Activated CD4-positive, alpha-beta T cell treated with anti-CD3 and anti-CD28 coated beads for 36 hours (primary cell): ENCODE measurements around the gene CX3CL1. TPM values are rescaled to one million over a fixed set of nuclear protein-coding genes. Genes with fewer than 3 reads are reported as not detected.

Experiments
- ATAC-seq: fragments of 200-7000 bp; cut with Tn5 transposase; one replicate; pipeline ENCODE4 v1.10.0; 2021; ENCODE audit warnings: mild to moderate bottlenecking, moderate library complexity
- CTCF ChIA-PET: fragments of 350-600 bp; sonication (Branson Sonifier 250); formaldehyde crosslinking; loops from one replicate; lab custom pipeline; 2021; ENCODE audit warnings: antibody characterized with exemption; lab: Charles Lee
- POLR2A ChIA-PET: fragments of 350-600 bp; sonication (Branson Sonifier 250); formaldehyde crosslinking; loops from one replicate; lab custom pipeline; 2021; ENCODE audit warnings: antibody characterized with exemption, inconsistent platforms; lab: Charles Lee
- DNase-seq: peaks from one replicate; pipeline ENCODE4 v3.0.0-alpha.2; 2020
- H3K27ac Mint-ChIP-seq: one replicate; pipeline ENCODE4 v1.8.0; 2021; ENCODE audit warnings: mixed read lengths
- H3K27me3 Mint-ChIP-seq: one replicate; pipeline ENCODE4 v1.8.0; 2021; ENCODE audit warnings: mixed read lengths
- H3K36me3 Mint-ChIP-seq: one replicate; pipeline ENCODE4 v1.8.0; 2021; ENCODE audit warnings: low read depth, mixed read lengths
- H3K4me1 Mint-ChIP-seq: one replicate; pipeline ENCODE4 v1.8.0; 2021; ENCODE audit warnings: mixed read lengths
- H3K4me3 Mint-ChIP-seq: one replicate; pipeline ENCODE4 v1.8.0; 2021; ENCODE audit warnings: mild to moderate bottlenecking, moderate library complexity, mixed read lengths
- H3K9me3 Mint-ChIP-seq: one replicate; pipeline ENCODE4 v1.8.0; 2021; ENCODE audit warnings: low read depth, mixed read lengths
- intact Hi-C, 2 experiments: fragments of 100-400 bp; cut with DNase I in 1 of 2; cut with micrococcal nuclease in 1 of 2; formaldehyde crosslinking; loops; one replicate each; pipeline versions ENCODE4 v1.14.2 to v1.15.1; 2022 to 2024; cut with DNase I, micrococcal nuclease
- total RNA-seq, 2 experiments: library from RNA; stranded (reverse); gene quantifications; one replicate each; pipeline ENCODE4 v1.2.3, GENCODE V29; 2021

CX3CL1 gene
- total RNA-seq, 2 experiments from 2014 or later, result not detected

DNA sequence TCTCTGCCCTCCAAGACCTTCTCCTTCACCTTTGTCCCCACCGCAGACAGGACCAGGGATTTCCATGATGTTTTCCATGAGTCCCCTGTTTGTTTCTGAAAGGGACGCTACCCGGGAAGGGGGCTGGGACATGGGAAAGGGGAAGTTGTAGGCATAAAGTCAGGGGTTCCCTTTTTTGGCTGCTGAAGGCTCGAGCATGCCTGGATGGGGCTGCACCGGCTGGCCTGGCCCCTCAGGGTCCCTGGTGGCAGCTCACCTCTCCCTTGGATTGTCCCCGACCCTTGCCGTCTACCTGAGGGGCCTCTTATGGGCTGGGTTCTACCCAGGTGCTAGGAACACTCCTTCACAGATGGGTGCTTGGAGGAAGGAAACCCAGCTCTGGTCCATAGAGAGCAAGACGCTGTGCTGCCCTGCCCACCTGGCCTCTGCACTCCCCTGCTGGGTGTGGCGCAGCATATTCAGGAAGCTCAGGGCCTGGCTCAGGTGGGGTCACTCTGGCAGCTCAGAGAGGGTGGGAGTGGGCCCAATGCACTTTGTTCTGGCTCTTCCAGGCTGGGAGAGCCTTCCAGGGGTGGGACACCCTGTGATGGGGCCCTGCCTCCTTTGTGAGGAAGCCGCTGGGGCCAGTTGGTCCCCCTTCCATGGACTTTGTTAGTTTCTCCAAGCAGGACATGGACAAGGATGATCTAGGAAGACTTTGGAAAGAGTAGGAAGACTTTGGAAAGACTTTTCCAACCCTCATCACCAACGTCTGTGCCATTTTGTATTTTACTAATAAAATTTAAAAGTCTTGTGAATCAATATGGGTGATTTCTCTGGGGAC lies 12.2 kb downstream of the CX3CL1 start:
- peaks cover 5% of the 10 kb centered on the region for H3K4me1 Mint-ChIP-seq
- ChIA-PET POLR2A (no interaction called here), CTCF (no interaction called here)
- H3K9me3 Mint-ChIP-seq, result no peaks in the 10 kb centered on the region
- no peaks in the 10 kb centered on the region for H3K36me3 Mint-ChIP-seq
- H3K27ac Mint-ChIP-seq, result no peak overlapping the region
- intact Hi-C loops, result no loop called here
- H3K27me3 Mint-ChIP-seq, result no peaks in the 10 kb centered on the region
- no peak overlapping the region for H3K4me3 Mint-ChIP-seq
- DNase-seq (no peak), ATAC-seq (no peak)

DNA sequence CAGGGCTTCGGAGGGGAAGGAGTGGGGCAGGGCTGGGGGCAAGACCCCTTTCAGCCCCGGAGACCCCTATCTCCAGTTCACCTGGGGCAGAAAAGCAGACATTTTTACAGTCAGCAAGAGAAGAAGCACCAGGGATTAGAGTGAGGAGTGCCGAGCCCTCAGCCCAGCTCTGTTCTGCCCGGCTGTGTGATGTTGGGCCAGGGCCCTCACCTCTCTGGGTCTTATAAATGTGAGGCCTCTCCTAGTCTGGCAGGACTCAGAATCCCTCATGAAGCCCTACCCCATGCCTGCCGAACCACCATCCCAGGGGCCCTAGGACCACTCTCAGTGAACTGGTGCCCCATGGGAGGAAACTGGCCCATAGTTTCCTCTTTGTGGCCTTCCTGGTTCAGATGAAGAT lies 12.8 kb downstream of the CX3CL1 start:
- Mint-ChIP-seq H3K27me3 (no peaks in the 10 kb centered on the region), H3K4me3 (no peak overlapping the region), H3K9me3 (no peaks in the 10 kb centered on the region), H3K36me3 (no peaks in the 10 kb centered on the region), H3K4me1 (peaks cover 5% of the 10 kb centered on the region), H3K27ac (no peak overlapping the region)
- DNase-seq (no peak), ATAC-seq (no peak)
- intact Hi-C loops, result no loop called here
- ChIA-PET CTCF (interaction anchor here (1.0 kb wide), 1 partner anchor 9 kb away, joined by 3 read pairs; no protein-coding TSS in a partner anchor), POLR2A (no interaction called here)

DNA sequence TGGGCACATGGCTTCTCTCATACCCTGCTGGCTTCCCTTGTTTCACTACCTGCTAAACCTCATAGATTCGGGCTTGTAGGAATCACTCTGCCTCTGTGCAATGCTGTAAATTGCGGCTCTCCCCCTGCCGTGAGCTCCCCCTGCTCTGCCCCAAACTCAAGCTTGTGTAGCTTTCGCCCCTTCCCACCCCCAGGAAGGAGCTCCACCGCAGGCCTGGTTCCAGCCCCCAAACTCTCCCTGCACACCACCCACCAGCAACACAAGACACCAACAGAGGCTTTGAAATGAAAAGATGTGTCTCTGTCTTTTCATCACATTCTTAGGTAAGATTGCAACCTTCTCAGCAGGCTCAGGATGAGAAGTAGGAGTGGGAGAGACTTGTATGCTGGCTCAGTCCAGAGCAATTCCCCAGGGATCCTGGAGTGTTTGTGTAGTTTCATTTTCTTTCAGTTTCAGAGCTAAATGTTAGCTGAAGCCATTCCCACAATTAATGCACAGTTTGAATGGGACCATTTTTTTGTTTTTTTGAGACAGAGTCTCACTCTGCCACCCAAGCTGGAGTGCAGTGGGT lies 14.2 kb downstream of the CX3CL1 start:
- Mint-ChIP-seq H3K9me3 (no peaks in the 10 kb centered on the region), H3K36me3 (no peaks in the 10 kb centered on the region), H3K27ac (no peak overlapping the region), H3K27me3 (peaks cover 3% of the 10 kb centered on the region), H3K4me1 (peaks cover 5% of the 10 kb centered on the region), H3K4me3 (no peak overlapping the region)
- ChIA-PET CTCF (interaction anchor here (0.6 to 1.2 kb wide), 2 partner anchors 30 to 149 kb away, joined by 3 read pairs; no protein-coding TSS in a partner anchor), POLR2A (no interaction called here)
- intact Hi-C loops, result no loop called here
- ATAC-seq, result no peak
- DNase-seq, result no peak

DNA sequence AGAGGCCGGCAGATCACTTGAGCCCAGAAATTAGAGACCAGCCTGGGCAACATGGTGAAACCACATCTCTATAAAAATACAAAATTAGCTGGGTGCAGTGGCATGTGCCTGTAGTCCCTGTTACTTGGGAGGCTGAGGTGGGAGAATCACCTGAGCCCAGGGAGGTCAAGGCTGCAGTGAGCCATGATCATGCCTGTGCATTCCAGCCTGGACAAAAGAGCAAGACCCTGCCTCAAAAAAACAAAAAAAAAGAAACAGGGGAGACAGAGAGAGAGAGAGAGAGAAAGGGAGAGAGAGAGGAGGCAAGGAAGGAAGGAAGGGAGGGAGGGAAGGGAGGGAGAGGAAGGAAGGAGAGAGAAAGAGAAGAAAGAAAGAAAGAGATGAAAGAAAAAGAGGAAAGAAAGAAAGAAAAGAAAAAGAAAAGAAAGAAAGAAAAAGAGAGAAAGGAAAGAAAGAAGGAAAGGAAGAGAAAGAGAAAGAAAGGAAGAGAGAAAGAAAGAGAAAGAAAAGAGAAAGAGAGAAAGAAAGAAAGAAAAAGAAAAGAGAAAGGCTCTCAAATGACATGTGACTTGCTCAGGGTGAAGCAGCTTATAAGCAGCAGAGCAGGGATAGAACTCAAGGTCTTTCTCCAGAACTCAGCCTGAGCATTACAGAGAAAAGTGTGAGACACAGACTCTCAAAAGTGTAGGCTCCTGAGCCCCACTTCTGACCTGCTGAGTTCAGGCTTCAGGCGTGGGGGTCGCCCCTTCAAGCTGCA lies 15.5 kb downstream of the CX3CL1 start:
- intact Hi-C loops, result no loop called here
- H3K27ac Mint-ChIP-seq, result no peak overlapping the region
- no peak for DNase-seq
- H3K4me3 Mint-ChIP-seq, result no peak overlapping the region
- ATAC-seq, result peak; percentile 42
- CTCF ChIA-PET, result interaction anchor here (1.0 kb wide), 1 partner anchor 10 kb away, joined by 3 read pairs; no protein-coding TSS in a partner anchor
- POLR2A ChIA-PET, result interaction anchor here (0.7 kb wide), 1 partner anchor 910 kb away, joined by 3 read pairs; no protein-coding TSS in a partner anchor
- no peaks in the 10 kb centered on the region for H3K9me3 Mint-ChIP-seq
- peaks cover 3% of the 10 kb centered on the region for H3K27me3 Mint-ChIP-seq
- H3K4me1 Mint-ChIP-seq, result peaks cover 5% of the 10 kb centered on the region
- no peaks in the 10 kb centered on the region for H3K36me3 Mint-ChIP-seq

DNA sequence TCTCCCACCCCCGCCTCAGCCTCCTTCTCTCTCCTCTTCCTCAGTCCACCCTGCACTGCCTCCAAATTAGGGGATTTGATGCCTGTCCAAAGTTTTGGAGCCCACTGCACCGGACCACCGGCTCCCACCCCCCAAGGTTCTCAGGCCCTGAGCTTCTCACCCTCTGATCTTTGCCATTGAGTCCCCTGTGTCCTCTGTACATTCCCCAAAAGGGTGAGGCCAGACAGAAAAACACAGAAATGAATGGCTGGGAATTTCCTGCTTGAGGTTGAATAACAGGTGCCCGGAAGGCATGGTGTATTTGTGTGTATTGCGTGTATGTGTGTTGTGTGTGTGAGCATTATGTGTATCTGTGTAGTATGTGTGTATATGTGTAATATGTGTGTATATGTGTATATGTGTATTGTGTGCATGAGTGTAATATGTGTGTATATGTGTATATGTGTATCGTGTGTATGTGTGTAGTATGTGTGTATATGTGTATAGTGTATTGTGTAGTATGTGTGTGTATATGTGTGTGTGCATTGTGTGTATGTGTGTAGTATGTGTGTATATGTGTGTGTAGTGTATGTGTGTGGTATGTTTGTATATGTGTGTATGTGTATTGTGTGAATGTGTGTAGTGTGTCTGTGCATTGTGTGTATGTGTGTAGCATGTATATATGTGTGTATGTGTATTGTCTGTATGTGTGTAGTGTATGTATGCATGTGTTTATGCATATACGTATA lies 16.2 kb downstream of the CX3CL1 start:
- Mint-ChIP-seq H3K4me1 (peaks cover 5% of the 10 kb centered on the region), H3K27me3 (peaks cover 3% of the 10 kb centered on the region), H3K27ac (no peak overlapping the region), H3K9me3 (no peaks in the 10 kb centered on the region), H3K36me3 (no peaks in the 10 kb centered on the region), H3K4me3 (no peak overlapping the region)
- intact Hi-C loops, result no loop called here
- DNase-seq, result no peak
- ChIA-PET CTCF (interaction anchor here (1.0 kb wide), 1 partner anchor 11 kb away, joined by 3 read pairs; no protein-coding TSS in a partner anchor), POLR2A (interaction anchor here (0.7 kb wide), 1 partner anchor 909 kb away, joined by 3 read pairs; no protein-coding TSS in a partner anchor)
- peak; percentile 51 for ATAC-seq

DNA sequence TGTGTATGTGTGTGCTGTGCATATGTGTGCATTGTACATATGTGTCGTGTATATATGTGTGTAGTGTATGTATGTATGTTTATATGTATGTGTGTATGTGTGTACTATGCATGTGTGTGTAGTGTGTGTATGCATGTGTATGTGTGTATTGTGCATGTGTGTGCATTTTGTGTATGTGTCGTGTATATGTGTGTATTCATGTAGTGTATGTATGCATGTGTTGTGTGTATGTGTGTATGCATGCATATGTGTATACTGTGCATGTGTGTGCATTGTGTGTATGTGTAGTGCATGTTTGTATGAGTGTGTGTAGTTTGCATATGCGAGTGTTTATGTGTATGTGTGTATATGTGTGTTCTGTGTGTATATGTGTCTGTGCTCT lies 16.8 kb downstream of the CX3CL1 start:
- H3K9me3 Mint-ChIP-seq, result no peaks in the 10 kb centered on the region
- H3K4me3 Mint-ChIP-seq, result no peak overlapping the region
- H3K27me3 Mint-ChIP-seq, result peaks cover 3% of the 10 kb centered on the region
- H3K4me1 Mint-ChIP-seq, result peaks cover 5% of the 10 kb centered on the region
- no peak for ATAC-seq
- no peak overlapping the region for H3K27ac Mint-ChIP-seq
- no peaks in the 10 kb centered on the region for H3K36me3 Mint-ChIP-seq
- ChIA-PET CTCF (no interaction called here), POLR2A (no interaction called here)
- intact Hi-C loops, result no loop called here
- no peak for DNase-seq

DNA sequence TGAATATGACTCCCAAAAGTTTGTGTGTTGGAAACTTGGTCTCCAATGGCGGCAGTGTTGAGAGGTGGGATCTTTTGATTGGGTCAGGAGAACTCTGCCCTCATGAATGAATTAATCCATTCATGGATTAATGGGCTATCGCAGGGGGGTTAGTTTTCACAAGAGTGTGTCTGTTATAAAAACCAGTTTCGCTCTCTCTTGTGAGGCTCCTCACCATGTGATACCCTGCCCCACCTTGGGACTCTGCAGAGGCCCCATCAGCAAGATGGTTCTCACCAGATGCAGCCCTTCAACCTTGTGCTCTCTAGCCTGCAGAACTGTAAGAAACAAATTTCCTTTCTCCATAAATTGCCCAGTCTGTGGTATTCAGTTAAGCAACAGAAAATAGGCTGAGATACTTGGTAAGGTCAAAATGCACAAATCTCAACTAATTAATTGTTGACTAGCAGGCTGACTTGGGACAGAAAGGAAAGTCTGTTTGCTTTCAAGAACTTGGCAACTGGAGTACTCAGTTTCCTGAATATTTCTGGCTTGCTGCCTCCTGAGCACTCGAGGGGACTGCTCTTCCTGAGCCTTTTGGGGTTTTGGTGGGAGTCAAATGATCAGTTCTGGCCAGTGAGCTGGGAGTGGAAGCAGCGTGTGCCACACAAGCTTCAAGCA lies 18.5 kb downstream of the CX3CL1 start:
- Mint-ChIP-seq H3K36me3 (no peaks in the 10 kb centered on the region), H3K4me3 (no peak overlapping the region), H3K27ac (no peak overlapping the region), H3K9me3 (no peaks in the 10 kb centered on the region), H3K4me1 (peaks cover 5% of the 10 kb centered on the region), H3K27me3 (peaks cover 3% of the 10 kb centered on the region)
- no peak for ATAC-seq
- intact Hi-C loops, result no loop called here
- POLR2A ChIA-PET, result no interaction called here
- CTCF ChIA-PET, result no interaction called here
- no peak for DNase-seq

DNA sequence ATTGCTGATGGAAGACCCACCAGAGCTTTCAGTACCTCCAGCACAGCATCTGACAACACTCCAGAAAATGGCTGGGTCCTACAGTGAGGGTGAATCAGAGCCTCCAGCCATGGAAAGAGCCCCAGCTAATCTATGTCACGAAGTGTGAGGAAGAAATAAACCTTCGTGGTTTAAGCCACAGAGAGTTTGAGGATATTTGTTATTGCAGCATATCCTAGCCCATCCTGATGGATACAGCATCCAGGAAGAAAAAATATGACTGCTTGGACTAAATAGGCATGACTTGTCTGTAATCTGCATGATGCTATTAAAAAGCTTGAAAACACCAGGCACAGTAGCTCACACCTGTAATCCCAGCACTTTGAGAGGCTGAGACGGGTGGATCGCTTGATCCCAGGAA lies 19.0 kb downstream of the CX3CL1 start:
- no peaks in the 10 kb centered on the region for H3K36me3 Mint-ChIP-seq
- no peak overlapping the region for H3K27ac Mint-ChIP-seq
- ChIA-PET POLR2A (no interaction called here), CTCF (interaction anchor here (0.7 kb wide), 1 partner anchor 14 kb away, joined by 3 read pairs; no protein-coding TSS in a partner anchor)
- intact Hi-C loops, result no loop called here
- peaks cover 5% of the 10 kb centered on the region for H3K4me1 Mint-ChIP-seq
- no peak for ATAC-seq
- no peak overlapping the region for H3K4me3 Mint-ChIP-seq
- H3K27me3 Mint-ChIP-seq, result peaks cover 3% of the 10 kb centered on the region
- no peak for DNase-seq
- H3K9me3 Mint-ChIP-seq, result no peaks in the 10 kb centered on the region

DNA sequence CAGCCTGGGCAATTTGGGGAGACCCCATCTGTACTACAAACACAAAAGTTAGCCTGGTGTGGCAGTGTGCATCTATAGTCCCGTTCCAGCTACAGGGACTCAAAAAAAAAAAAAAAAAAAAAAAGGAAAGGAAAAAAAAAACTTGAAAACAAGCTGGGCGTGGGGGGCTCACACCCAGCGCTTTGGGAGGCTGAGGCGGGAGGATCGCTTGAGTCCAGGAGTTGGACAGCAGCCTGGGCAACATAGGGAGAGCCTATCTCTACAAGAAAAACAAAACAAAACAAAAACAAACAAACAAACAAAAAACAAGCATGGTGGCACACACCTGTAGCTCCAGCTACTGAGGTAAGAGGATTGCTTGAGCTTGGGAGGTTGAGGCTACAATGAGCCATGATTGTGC lies 19.4 kb downstream of the CX3CL1 start:
- intact Hi-C loops, result no loop called here
- H3K27me3 Mint-ChIP-seq, result peaks cover 3% of the 10 kb centered on the region
- H3K36me3 Mint-ChIP-seq, result no peaks in the 10 kb centered on the region
- no peak for DNase-seq
- peaks cover 5% of the 10 kb centered on the region for H3K4me1 Mint-ChIP-seq
- H3K27ac Mint-ChIP-seq, result no peak overlapping the region
- ChIA-PET POLR2A (no interaction called here), CTCF (interaction anchor here (0.7 kb wide), 1 partner anchor 14 kb away, joined by 3 read pairs; no protein-coding TSS in a partner anchor)
- H3K9me3 Mint-ChIP-seq, result no peaks in the 10 kb centered on the region
- H3K4me3 Mint-ChIP-seq, result no peak overlapping the region
- ATAC-seq, result no peak

DNA sequence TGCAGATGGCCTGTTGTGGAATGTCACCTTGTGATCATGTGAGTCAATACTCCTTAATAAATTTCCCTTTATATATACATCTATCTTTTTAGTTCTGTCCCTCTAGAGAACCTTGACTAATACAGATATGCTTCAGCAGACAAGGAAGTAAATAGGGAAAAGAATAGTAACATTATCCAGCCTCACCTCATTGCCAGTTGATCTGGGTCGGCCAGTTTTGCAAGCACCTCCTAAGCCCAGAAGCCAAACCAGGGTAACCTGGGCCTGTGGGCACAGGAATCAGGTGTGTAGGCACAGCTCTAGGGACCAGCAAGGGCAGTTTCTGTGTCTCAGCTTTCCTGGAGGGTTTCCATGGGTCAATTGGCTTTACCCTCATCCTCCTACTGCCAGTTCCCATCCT lies 20.4 kb downstream of the CX3CL1 start:
- H3K9me3 Mint-ChIP-seq, result no peaks in the 10 kb centered on the region
- intact Hi-C loops, result no loop called here
- no peak for DNase-seq
- H3K36me3 Mint-ChIP-seq, result no peaks in the 10 kb centered on the region
- peaks cover 3% of the 10 kb centered on the region for H3K27me3 Mint-ChIP-seq
- H3K4me3 Mint-ChIP-seq, result no peak overlapping the region
- POLR2A ChIA-PET, result no interaction called here
- H3K27ac Mint-ChIP-seq, result no peak overlapping the region
- CTCF ChIA-PET, result interaction anchor here (0.6 kb wide), 1 partner anchor 287 kb away, joined by 3 read pairs; no protein-coding TSS in a partner anchor
- H3K4me1 Mint-ChIP-seq, result peaks cover 5% of the 10 kb centered on the region
- ATAC-seq, result no peak
